Measurements from ENCODE around the gene NDUFC2.

DNA sequence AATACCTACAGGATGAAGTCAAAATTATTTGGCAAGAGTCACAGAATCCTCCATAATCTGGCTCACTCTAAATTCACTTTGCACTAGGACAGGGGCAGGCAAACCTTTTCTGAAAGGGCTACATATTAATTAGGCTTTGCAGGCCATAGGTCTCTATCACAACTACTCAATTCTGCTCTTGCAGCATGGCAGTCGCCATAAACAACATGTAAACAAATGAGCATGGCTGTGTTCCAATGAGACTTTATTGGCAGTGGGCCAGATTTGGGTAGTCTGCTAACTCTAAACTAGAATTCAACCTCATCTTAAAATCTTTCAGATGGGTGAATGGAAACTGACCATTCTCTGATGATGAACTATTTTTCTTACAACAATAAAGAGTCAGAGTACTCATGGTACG lies 10.2 kb downstream of the NDUFC2 start:
- TF ChIP-seq, protein P1, sequence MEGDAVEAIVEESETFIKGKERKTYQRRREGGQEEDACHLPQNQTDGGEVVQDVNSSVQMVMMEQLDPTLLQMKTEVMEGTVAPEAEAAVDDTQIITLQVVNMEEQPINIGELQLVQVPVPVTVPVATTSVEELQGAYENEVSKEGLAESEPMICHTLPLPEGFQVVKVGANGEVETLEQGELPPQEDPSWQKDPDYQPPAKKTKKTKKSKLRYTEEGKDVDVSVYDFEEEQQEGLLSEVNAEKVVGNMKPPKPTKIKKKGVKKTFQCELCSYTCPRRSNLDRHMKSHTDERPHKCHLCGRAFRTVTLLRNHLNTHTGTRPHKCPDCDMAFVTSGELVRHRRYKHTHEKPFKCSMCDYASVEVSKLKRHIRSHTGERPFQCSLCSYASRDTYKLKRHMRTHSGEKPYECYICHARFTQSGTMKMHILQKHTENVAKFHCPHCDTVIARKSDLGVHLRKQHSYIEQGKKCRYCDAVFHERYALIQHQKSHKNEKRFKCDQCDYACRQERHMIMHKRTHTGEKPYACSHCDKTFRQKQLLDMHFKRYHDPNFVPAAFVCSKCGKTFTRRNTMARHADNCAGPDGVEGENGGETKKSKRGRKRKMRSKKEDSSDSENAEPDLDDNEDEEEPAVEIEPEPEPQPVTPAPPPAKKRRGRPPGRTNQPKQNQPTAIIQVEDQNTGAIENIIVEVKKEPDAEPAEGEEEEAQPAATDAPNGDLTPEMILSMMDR (IDR thresholded peaks at IDR 0.05) = no peak
- no peak for TF ChIP-seq POLR2A (IDR thresholded peaks at IDR 0.05)
- TF ChIP-seq POLR2AphosphoS5 (IDR thresholded peaks at IDR 0.05) = no peak
- TF ChIP-seq EP300 (IDR thresholded peaks at IDR 0.05) = no peak

Data from upper lobe of left lung (tissue), 4 donors.